HG02759 (cell line): ENCODE measurements around the gene PDK1.
A peak's percentile ranks its signal among the peaks of the same experiment; 100 is the strongest.
"Not testable (repeated sequence)": the region's sequence is repeated elsewhere in the genome, so short reads cannot be mapped to it uniquely, and the experiment has no call there.

ENCODE experiments used
- ATAC-seq: cut with Tn5 transposase; IDR thresholded peaks from one replicate; pipeline ENCODE4 v1.9.1; 2021; ENCODE audit warnings: mild to moderate bottlenecking, moderate library complexity; ENCODE audit not compliant: unreplicated experiment

PDK1 gene

DNA sequence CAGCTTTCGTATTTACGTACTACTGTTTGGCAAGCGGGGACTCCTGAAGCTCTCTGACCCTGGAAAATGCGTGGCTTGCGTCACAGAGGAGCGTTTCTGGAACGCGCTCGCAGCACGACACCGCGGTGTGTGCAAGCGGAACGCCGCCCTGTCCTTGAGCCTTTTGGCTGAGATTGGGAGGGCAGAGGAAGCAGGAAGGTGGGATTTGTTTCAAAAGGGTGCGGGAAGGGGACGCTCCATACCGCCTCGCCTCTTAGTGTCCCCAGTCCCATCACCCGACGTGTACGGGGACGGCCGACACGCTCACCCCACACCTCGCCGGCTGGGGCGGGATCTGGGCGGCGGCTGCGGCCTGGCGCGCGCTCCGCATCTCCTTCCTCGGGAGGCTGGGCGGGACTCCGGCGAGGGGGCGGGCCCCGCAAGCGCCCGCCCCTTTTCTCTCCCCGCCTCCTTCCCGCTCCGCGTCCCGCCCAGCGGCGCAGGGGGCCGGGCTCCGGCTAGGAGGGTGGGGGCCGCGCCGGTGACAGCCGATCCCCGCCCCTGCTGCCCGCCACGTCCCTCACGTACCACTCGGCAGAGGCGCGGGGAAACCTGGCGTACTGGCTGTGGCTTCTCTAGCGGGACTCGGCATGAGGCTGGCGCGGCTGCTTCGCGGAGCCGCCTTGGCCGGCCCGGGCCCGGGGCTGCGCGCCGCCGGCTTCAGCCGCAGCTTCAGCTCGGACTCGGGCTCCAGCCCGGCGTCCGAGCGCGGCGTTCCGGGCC, at the start of gene PDK1:
TSS of gene PDK1 (plus strand) at position 569 of the 762 bp plus-strand sequence. CDS start at position 630, 61 bp downstream.
- peak; percentile 90 for ATAC-seq

DNA sequence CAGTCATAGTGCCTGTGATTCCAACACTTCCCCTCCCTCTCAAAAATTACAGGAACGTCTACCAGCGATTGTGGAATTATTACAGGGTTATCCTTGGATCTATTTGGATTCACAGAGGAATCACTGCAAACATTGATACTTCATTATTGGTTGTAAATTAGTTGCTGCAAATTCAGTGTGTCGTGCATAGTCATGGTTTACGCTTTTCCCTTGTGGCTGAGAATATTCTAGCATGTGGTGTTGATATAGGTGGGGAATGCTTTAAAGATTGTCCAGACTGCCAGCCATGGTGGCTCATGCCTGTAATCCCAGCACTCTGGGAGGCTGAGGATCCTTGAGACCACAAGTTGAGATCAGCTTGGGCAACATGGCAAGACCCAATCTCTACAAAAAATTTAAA, 48.7 kb upstream of the PDK1 start:
- ATAC-seq, result no peak

DNA sequence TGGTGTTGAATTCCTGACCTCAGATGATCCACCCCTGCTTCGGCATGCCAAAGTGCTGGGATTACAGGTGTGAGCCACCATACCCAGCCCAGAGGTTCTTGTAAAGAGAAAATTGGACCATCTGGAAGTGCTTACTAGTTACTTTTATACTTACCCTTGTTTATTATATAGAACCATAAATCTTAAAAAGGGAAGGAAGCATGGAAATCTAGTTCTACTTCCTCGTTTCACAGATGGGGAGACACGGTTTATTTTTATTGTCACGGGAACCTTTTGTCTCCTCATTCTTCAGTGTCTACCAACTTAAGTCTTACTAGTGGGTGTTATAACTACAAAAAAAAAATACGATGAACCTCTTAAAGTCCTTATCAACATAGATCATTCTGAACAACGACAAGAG, 45.8 kb upstream of the PDK1 start:
- ATAC-seq, result no peak

GRCh38 chr2:172510548-172510947, 45.3 kb upstream of the PDK1 start:
- ATAC-seq, result no peak

DNA sequence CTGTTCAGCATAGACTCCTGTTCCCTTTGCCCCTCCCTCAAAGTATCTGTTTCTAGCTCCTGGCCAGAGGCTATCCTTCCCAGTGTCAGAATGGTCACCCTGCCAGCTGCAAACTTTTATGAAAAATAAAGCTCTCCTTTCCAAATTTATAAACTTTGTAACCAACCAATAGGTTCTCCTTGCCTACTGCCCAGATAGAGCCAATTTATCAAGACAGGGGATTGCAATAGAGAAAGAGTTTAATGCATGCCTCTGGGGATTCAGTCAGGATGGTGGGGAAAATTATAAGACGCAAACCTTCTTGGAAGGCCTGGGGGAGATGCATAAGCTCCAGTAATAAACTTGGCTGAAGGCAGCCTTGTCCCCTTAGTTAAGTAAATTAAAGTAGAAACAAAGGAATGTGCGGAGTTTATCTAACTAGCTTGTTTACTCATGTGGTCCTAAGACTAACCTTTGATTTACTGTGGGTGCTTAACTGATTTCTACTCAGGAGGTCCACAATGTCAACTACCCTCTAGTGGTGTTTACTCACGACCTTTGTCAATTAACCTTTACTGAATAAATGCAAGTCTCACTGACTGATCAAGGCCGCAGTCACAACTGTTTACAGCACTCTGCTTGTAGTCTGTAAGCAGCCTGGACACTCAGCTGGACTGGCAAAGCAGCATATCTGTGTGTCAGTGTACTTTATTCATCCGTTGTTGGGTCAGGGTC, 42.9 kb upstream of the PDK1 start:
- no peak for ATAC-seq

DNA sequence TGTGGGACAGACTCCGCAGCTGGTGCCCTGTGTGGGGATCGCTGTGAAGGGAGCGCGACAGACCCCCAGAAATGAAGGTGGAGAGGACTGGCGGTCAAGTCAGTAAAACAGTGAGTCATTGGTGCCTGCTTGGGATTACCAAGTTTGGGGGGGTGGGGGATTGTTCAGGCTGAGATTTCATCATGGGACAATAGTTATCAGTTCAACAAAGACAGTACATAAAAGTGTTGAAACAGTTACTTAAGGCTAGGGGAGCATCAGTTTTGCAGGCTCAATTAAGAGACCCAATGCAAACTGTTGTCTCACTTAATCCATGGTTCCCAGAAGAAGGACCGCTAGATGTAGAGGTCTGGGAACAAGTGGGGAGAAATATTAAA, 42.4 kb upstream of the PDK1 start:
- no peak for ATAC-seq

DNA sequence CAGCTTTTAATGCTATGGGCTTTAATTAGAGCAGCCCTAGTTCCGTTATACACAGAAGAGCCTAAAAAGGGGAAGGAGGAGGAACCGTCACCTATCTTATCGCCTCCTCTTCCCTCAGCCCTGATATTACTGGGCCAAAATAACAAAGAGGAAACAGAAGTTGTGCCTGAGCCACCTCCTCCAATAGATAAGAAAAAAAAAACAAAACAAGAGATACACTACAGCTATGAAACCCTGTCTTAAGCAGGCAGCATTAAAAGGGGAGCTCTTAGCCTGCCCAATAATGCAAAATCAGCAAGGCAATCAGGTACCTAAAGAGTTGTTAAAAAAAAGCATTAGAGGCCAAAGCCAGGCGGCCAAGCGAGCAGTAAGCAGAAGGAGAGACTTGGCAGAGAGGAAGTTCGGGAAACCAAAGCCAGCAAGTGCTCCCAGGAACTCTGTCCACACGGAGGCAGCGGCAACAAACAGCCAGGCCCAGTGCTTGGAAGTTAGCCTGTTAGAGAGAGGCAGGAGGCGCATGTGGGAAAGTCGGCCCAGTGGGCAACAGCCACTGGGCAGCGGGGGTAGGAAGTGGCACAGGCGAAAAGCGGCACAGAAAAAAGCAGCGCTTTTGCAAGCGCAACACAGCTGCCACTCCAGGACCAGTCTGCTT, 41.8 kb upstream of the PDK1 start:
- ATAC-seq, result no peak

GRCh38 chr2:172516299-172516698, 39.6 kb upstream of the PDK1 start:
- no peak for ATAC-seq

DNA sequence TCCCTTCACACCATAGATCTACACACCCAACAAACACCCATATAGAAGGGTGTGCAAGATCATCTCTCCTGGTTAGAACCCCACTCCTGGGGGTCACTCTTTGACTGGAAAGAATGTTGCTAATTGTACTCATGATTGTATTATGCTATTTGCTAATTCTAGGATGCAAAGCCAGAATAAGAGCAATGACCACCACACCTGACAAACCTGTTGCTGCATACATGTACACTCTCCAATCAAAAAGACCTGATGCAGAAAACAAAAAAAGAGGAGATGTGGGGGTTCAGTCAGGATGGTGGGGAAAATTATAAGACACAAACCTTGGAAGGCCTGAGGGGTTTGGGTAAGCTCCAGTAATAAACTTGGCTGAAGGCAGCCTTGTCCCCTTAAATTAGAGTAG, 36.9 kb upstream of the PDK1 start:
- ATAC-seq, result no peak

GRCh38 chr2:172525601-172526000, 30.3 kb upstream of the PDK1 start:
- no peak for ATAC-seq

- no peak for ATAC-seq
These were observed 24.6 kb upstream of the PDK1 start for GRCh38 chr2:172531309-172531708.

DNA sequence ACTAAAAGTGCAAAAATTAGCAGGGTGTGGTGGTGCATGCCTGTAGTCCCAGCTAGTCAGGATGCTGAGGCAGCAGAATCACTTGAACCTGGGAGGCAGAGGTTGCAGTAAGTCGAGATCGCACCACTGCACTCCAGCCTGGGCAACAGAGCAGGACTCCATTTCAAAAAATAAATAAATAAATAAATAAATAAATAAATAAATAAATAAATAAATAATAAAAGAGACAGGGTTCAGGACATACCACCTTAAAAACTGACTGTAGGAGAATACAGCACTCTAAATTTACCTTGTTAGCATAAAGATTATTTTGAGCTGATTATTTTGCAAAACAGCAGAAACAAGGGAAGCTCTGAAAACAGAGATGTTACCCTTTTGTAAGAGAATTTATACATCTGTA, 23.4 kb upstream of the PDK1 start:
- ATAC-seq, result not testable (repeated sequence)

- ATAC-seq, result no peak
These were observed 22.2 kb upstream of the PDK1 start for GRCh38 chr2:172533687-172534086.

GRCh38 chr2:172535119-172535518, 20.8 kb upstream of the PDK1 start:
- no peak for ATAC-seq

- not testable (repeated sequence) for ATAC-seq
These were observed 18.0 kb upstream of the PDK1 start for GRCh38 chr2:172537851-172538250.

GRCh38 chr2:172539767-172540166, 16.1 kb upstream of the PDK1 start:
- ATAC-seq, result no peak

- ATAC-seq, result no peak
These were observed 15.5 kb upstream of the PDK1 start for GRCh38 chr2:172540421-172540820.

DNA sequence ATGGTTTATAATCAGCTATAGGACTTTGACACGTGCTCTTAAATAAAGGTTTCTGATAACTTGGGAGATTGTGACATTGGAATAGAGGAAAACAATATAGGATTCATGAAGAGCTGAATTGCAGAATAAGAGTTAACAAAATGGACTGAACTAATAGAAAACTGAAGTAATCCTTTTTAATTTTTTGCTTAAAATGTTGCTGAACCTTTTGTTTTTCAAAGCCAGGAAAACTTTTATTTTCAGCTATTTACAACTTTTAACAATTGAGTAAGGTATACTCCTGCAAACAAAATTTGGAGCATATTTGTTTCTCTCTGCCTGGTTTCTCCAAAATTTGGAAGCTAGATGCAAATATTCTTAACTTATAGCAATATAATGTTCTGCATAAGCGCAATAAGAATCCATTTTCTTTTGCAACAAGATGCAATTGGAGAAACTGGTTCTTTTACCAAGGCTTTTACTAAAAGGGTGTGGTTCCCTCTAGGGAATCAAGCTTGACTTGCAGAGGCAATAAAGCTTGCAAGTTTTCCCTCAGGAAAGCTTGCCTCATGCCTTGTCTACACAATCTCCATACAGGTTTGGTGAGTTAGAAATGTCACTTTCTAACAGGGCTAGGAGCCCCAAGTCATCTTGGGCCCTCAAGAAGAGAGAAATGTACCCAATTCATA, 10.3 kb upstream of the PDK1 start:
- no peak for ATAC-seq

DNA sequence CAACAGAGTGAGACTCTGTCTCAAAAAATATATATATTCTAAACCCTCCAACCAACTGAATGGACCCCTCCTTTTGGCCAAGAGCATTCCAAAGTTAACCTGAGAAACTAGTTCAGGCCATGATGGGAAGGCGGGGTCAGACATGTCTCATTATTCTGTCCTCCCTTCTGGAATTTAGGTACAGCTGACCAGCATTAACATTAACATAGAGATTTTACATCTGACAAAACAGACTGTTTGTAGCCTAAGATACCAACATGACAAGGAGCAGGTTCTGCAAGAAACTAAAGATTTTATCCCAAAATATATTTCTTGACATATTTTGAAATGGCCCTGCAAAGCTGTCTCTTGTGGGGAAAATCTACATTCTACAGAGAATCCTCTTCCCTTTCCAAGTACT, 6.8 kb upstream of the PDK1 start:
- no peak for ATAC-seq

GRCh38 chr2:172549802-172550201, 6.1 kb upstream of the PDK1 start:
- ATAC-seq, result not testable (repeated sequence)

DNA sequence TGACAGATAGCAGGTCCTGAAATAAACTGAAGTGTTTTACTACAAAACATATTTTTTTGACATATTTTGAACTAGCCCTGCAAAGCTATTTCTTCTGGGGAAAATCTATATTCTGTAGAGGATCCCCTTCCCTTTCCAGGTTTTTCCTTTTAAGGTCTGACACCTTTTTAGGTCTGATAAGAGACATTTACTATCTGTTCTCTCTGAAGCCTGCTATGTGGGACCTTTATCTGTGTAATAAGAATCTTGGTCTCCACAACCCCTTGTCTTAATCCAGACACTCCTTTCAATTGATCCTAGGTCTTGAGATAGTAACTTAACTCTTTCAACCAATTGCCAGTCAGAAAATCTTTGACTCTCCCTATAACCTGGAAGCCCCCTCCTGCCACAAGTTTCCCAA, 5.5 kb upstream of the PDK1 start:
- ATAC-seq, result no peak
